Spleen (tissue), 7 donors: ENCODE results near the gene LRIG1.

Source experiments
- POLR2A ChIP-seq, 3 donors: fragments of 450-650 bp; IDR thresholded peaks; one replicate each; pipeline ENCODE4 v1.5.1; 2017; ENCODE audit warnings: antibody characterized with exemption in 3 of 3, mild to moderate bottlenecking in 1 of 3
- TF ChIP-seq, protein P1 (sequence below), 11 experiments: fragments of 200-600 bp in 7 of 11; fragments of 450-650 bp in 4 of 11; sonication (generic) in 4 of 11; IDR thresholded peaks in 8 of 11; conservative IDR thresholded peaks in 3 of 11; 1 replicate in 7 of 11; 2 replicates in 4 of 11; pipeline versions ENCODE4 v1.4.0 to v1.8.0; 2016 to 2021; ENCODE audit warnings: antibody characterized with exemption in 11 of 11, inconsistent platforms in 4 of 11, mild to moderate bottlenecking in 1 of 11
- donor health status: DM: no; HTN: no; CAD: no; lungs with moderate emphysema.
- donor health status: DM: no; HTN: no; CAD: no.
- donor health status: DM: no; HTN: no; CAD: no.

- TF ChIP-seq, protein P1, sequence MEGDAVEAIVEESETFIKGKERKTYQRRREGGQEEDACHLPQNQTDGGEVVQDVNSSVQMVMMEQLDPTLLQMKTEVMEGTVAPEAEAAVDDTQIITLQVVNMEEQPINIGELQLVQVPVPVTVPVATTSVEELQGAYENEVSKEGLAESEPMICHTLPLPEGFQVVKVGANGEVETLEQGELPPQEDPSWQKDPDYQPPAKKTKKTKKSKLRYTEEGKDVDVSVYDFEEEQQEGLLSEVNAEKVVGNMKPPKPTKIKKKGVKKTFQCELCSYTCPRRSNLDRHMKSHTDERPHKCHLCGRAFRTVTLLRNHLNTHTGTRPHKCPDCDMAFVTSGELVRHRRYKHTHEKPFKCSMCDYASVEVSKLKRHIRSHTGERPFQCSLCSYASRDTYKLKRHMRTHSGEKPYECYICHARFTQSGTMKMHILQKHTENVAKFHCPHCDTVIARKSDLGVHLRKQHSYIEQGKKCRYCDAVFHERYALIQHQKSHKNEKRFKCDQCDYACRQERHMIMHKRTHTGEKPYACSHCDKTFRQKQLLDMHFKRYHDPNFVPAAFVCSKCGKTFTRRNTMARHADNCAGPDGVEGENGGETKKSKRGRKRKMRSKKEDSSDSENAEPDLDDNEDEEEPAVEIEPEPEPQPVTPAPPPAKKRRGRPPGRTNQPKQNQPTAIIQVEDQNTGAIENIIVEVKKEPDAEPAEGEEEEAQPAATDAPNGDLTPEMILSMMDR (IDR thresholded peaks at IDR 0.05 in 8 of 11, conservative IDR thresholded peaks at IDR 0.05 in 3 of 11), result no peak
- no peak for TF ChIP-seq POLR2A (IDR thresholded peaks at IDR 0.05)
Observed at GRCh38 chr3:66518126-66518525, 17.3 kb upstream of the LRIG1 start.
